ENCODE measurements around the gene ABHD6.

The ABHD6 gene

DNA sequence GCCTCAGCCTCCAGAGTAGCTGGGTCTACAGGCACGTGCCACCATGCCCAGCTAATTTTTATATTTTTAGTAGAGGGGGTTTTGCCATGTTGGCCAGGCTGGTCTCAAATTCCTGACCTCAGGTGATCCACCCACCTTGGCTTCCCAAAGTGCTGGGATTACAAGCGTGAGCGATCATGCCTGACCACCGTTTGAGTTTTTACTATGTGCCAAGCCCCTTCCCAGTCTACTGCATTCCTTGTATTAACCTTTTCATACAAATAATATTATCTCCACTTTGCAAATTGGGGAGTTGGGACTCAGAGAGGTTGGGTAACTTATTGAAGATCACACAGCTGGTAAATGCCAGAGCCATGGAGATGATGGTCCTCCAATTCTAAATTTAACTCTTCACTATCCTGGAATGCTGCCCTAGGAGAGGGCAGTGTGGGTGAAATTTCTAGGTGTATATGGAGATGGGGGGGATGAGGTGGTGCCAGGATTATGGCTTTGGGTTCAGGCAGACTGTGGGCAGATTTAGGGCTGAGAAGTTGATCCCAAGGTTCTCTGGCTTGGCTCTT is 94.1 kb downstream of the ABHD6 start:
- no peaks in the 10 kb centered on the region for H3K27me3 ChIP-seq (ENCODE audit: insufficient read depth, poor library complexity, severe bottlenecking)
- H3K27ac ChIP-seq (replicated peaks), result peak overlapping the region; percentile 92
- DNase-seq (ENCODE audit: low read depth in 1 of 2, low spot score in 1 of 2), result no peak
- no peak overlapping the region; the same call in 1 of the 2 replicates for H3K4me3 ChIP-seq (replicated peaks; ENCODE audit: insufficient read depth, low read length)
- TF ChIP-seq, protein P1, sequence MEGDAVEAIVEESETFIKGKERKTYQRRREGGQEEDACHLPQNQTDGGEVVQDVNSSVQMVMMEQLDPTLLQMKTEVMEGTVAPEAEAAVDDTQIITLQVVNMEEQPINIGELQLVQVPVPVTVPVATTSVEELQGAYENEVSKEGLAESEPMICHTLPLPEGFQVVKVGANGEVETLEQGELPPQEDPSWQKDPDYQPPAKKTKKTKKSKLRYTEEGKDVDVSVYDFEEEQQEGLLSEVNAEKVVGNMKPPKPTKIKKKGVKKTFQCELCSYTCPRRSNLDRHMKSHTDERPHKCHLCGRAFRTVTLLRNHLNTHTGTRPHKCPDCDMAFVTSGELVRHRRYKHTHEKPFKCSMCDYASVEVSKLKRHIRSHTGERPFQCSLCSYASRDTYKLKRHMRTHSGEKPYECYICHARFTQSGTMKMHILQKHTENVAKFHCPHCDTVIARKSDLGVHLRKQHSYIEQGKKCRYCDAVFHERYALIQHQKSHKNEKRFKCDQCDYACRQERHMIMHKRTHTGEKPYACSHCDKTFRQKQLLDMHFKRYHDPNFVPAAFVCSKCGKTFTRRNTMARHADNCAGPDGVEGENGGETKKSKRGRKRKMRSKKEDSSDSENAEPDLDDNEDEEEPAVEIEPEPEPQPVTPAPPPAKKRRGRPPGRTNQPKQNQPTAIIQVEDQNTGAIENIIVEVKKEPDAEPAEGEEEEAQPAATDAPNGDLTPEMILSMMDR (IDR thresholded peaks at IDR 0.05; ENCODE audit: insufficient read depth, low read length), result no peak
- TF ChIP-seq, protein P2, sequence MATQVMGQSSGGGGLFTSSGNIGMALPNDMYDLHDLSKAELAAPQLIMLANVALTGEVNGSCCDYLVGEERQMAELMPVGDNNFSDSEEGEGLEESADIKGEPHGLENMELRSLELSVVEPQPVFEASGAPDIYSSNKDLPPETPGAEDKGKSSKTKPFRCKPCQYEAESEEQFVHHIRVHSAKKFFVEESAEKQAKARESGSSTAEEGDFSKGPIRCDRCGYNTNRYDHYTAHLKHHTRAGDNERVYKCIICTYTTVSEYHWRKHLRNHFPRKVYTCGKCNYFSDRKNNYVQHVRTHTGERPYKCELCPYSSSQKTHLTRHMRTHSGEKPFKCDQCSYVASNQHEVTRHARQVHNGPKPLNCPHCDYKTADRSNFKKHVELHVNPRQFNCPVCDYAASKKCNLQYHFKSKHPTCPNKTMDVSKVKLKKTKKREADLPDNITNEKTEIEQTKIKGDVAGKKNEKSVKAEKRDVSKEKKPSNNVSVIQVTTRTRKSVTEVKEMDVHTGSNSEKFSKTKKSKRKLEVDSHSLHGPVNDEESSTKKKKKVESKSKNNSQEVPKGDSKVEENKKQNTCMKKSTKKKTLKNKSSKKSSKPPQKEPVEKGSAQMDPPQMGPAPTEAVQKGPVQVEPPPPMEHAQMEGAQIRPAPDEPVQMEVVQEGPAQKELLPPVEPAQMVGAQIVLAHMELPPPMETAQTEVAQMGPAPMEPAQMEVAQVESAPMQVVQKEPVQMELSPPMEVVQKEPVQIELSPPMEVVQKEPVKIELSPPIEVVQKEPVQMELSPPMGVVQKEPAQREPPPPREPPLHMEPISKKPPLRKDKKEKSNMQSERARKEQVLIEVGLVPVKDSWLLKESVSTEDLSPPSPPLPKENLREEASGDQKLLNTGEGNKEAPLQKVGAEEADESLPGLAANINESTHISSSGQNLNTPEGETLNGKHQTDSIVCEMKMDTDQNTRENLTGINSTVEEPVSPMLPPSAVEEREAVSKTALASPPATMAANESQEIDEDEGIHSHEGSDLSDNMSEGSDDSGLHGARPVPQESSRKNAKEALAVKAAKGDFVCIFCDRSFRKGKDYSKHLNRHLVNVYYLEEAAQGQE (IDR thresholded peaks at IDR 0.05; ENCODE audit: insufficient replicate concordance, low read depth), result no peak
- no peak for TF ChIP-seq SPI1 (IDR thresholded peaks at IDR 0.05; ENCODE audit: borderline replicate concordance, low read depth)
- TF ChIP-seq POLR2AphosphoS5 (IDR thresholded peaks at IDR 0.05; ENCODE audit: low read depth), result no peak
- TF ChIP-seq GABPA (IDR thresholded peaks at IDR 0.05; ENCODE audit: low read depth), result no peak

- no peaks in the 10 kb centered on the region for H3K27me3 ChIP-seq (ENCODE audit: insufficient read depth, poor library complexity, severe bottlenecking)
- TF ChIP-seq POLR2AphosphoS5 (IDR thresholded peaks at IDR 0.05; ENCODE audit: low read depth) (peak; percentile 61), GABPA (IDR thresholded peaks at IDR 0.05; ENCODE audit: low read depth) (no peak)
- TF ChIP-seq, protein P2 (IDR thresholded peaks at IDR 0.05; ENCODE audit: insufficient replicate concordance, low read depth), result peak; percentile 11
- peak in 1 of 2 experiments; percentile 75 for DNase-seq (ENCODE audit: low read depth in 1 of 2, low spot score in 1 of 2)
- H3K27ac ChIP-seq (replicated peaks), result peak within 1 kb of the TSS; percentile 92
- H3K4me3 ChIP-seq (replicated peaks; ENCODE audit: insufficient read depth, low read length), result peak within 1 kb of the TSS; percentile 59
Observed at GRCh38 chr3:58332575-58333188, 95.1 kb downstream of the ABHD6 start, which contains the start of gene PXK. Gene PXK, plus strand, starts transcription at chr3:58332892. Its CDS starts 97 bp downstream, at chr3:58332989.

- DNase-seq (ENCODE audit: low read depth in 1 of 2, low spot score in 1 of 2), result peak in 1 of 2 experiments; percentile 39
- Histone ChIP-seq H3K4me3 (replicated peaks; ENCODE audit: insufficient read depth, low read length) (peak overlapping the region; percentile 59), H3K27me3 (ENCODE audit: insufficient read depth, poor library complexity, severe bottlenecking) (no peaks in the 10 kb centered on the region), H3K27ac (replicated peaks) (peak overlapping the region; percentile 92)
- TF ChIP-seq, protein P1 (IDR thresholded peaks at IDR 0.05; ENCODE audit: insufficient read depth, low read length), result no peak
- no peak for TF ChIP-seq SPI1 (IDR thresholded peaks at IDR 0.05; ENCODE audit: borderline replicate concordance, low read depth)
Observed at GRCh38 chr3:58333206-58334012, 95.8 kb downstream of the ABHD6 start.

- H3K4me3 ChIP-seq (replicated peaks; ENCODE audit: insufficient read depth, low read length), result peak overlapping the region; percentile 59
- H3K27ac ChIP-seq (replicated peaks), result peak overlapping the region; percentile 92
- no peak for DNase-seq (ENCODE audit: low read depth in 1 of 2, low spot score in 1 of 2)
- TF ChIP-seq GABPA (IDR thresholded peaks at IDR 0.05; ENCODE audit: low read depth) (no peak), SPI1 (IDR thresholded peaks at IDR 0.05; ENCODE audit: borderline replicate concordance, low read depth) (no peak), POLR2AphosphoS5 (IDR thresholded peaks at IDR 0.05; ENCODE audit: low read depth) (no peak)
- TF ChIP-seq, protein P1 (IDR thresholded peaks at IDR 0.05; ENCODE audit: insufficient read depth, low read length), result no peak
- TF ChIP-seq, protein P2 (IDR thresholded peaks at IDR 0.05; ENCODE audit: insufficient replicate concordance, low read depth), result no peak
- H3K27me3 ChIP-seq (ENCODE audit: insufficient read depth, poor library complexity, severe bottlenecking), result no peaks in the 10 kb centered on the region
Observed at GRCh38 chr3:58334013-58334321, 96.4 kb downstream of the ABHD6 start.
